ENCODE data around the gene DOCK11. TPM values are rescaled to one million over a fixed set of nuclear protein-coding genes. Genes with fewer than 3 reads are reported as not detected.
"Not testable (repeated sequence)": the region's sequence is repeated elsewhere in the genome, so short reads cannot be mapped to it uniquely, and the experiment has no call there.

Gene DOCK11
- total RNA-seq, 2 experiments from 2014 or later = 62.6 to 66.0 TPM

GRCh38 chrX:118579417-118579816 lies 83.8 kb downstream of the DOCK11 start:
- Mint-ChIP-seq H3K36me3 (ENCODE audit: low read depth) (peaks cover 37% of the 10 kb centered on the region), H3K4me1 (ENCODE audit: low read depth) (no peaks in the 10 kb centered on the region), H3K9me3 (ENCODE audit: insufficient read depth) (no peaks in the 10 kb centered on the region), H3K27ac (no peak overlapping the region), H3K4me3 (no peak overlapping the region), H3K27me3 (ENCODE audit: low read depth) (no peaks in the 10 kb centered on the region)
- DNase-seq (no peak), ATAC-seq (no peak)
- POLR2A ChIA-PET = no interaction called here
- CTCF ChIA-PET = no interaction called here

GRCh38 chrX:118582926-118583325 lies 87.3 kb downstream of the DOCK11 start:
- H3K9me3 Mint-ChIP-seq (ENCODE audit: insufficient read depth); H3K27ac Mint-ChIP-seq; DNase-seq; ATAC-seq; H3K27me3 Mint-ChIP-seq (ENCODE audit: low read depth); CTCF ChIA-PET; POLR2A ChIA-PET; H3K4me3 Mint-ChIP-seq; H3K4me1 Mint-ChIP-seq (ENCODE audit: low read depth): not testable (repeated sequence)
- H3K36me3 Mint-ChIP-seq (ENCODE audit: low read depth) = peaks cover 48% of the 10 kb centered on the region

DNA sequence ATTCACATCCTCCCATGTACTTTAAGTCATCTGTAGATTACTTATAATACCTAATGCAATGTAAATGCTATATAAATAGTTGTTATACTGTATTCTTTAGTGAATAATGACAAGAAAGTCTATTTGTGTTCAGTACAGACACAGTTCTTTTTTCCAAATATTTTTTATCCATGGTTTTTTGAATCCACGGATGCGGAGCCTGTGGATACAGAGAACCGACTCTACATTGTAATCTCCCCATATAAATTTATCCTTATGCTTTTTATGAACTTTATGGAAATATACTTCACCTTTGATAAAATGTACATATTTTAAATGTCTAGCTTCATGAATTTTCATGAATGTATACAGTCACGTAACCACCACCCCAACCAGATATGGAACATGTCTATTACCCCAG lies 88.2 kb downstream of the DOCK11 start:
- H3K4me1 Mint-ChIP-seq (ENCODE audit: low read depth) = no peaks in the 10 kb centered on the region
- H3K27ac Mint-ChIP-seq = no peak overlapping the region
- H3K4me3 Mint-ChIP-seq = no peak overlapping the region
- H3K36me3 Mint-ChIP-seq (ENCODE audit: low read depth) = peaks cover 50% of the 10 kb centered on the region
- CTCF ChIA-PET = no interaction called here
- no peaks in the 10 kb centered on the region for H3K9me3 Mint-ChIP-seq (ENCODE audit: insufficient read depth)
- H3K27me3 Mint-ChIP-seq (ENCODE audit: low read depth) = no peaks in the 10 kb centered on the region
- DNase-seq (no peak), ATAC-seq (no peak)
- POLR2A ChIA-PET = no interaction called here

DNA sequence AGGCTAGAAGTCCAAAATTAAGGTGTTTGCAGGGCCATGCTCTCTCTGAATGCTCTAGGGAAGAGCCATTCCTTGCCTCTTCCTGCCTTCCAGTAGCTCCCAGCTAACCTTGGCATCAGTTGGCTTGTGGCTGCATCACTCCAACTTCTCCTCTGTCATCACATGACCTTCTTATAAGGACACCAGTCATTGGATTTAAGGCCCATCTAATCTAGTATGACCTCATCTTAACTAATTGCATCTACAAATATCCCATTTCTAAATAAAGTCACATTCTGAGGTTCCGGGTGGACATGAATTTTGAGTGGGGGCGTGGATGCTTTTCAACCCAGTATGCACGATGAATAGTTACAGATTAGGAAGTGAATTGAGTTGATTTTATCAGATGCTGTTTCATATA lies 89.7 kb downstream of the DOCK11 start:
- H3K36me3 Mint-ChIP-seq (ENCODE audit: low read depth) = peaks cover 48% of the 10 kb centered on the region
- no peaks in the 10 kb centered on the region for H3K4me1 Mint-ChIP-seq (ENCODE audit: low read depth)
- ChIA-PET CTCF (no interaction called here), POLR2A (no interaction called here)
- ATAC-seq = no peak
- no peak overlapping the region for H3K27ac Mint-ChIP-seq
- H3K4me3 Mint-ChIP-seq = no peak overlapping the region
- H3K27me3 Mint-ChIP-seq (ENCODE audit: low read depth) = no peaks in the 10 kb centered on the region
- DNase-seq = no peak
- no peaks in the 10 kb centered on the region for H3K9me3 Mint-ChIP-seq (ENCODE audit: insufficient read depth)

- CTCF ChIA-PET = interaction anchor here (1.4 kb wide), 1 partner anchor 127 kb away, joined by 3 read pairs; no protein-coding TSS in a partner anchor
- H3K36me3 Mint-ChIP-seq (ENCODE audit: low read depth) = peaks cover 52% of the 10 kb centered on the region
- H3K27ac Mint-ChIP-seq; H3K4me1 Mint-ChIP-seq (ENCODE audit: low read depth); H3K9me3 Mint-ChIP-seq (ENCODE audit: insufficient read depth); POLR2A ChIA-PET; H3K27me3 Mint-ChIP-seq (ENCODE audit: low read depth); ATAC-seq; H3K4me3 Mint-ChIP-seq; DNase-seq: not testable (repeated sequence)
Observed at GRCh38 chrX:118586206-118586605, 90.6 kb downstream of the DOCK11 start.

- ChIA-PET CTCF (no interaction called here), POLR2A (no interaction called here)
- no peak overlapping the region for H3K4me3 Mint-ChIP-seq
- no peaks in the 10 kb centered on the region for H3K27me3 Mint-ChIP-seq (ENCODE audit: low read depth)
- no peak for ATAC-seq
- no peaks in the 10 kb centered on the region for H3K4me1 Mint-ChIP-seq (ENCODE audit: low read depth)
- H3K9me3 Mint-ChIP-seq (ENCODE audit: insufficient read depth) = no peaks in the 10 kb centered on the region
- no peak overlapping the region for H3K27ac Mint-ChIP-seq
- H3K36me3 Mint-ChIP-seq (ENCODE audit: low read depth) = peaks cover 48% of the 10 kb centered on the region
- no peak for DNase-seq
Observed at GRCh38 chrX:118588715-118589114, 93.1 kb downstream of the DOCK11 start.

- CTCF ChIA-PET = no interaction called here
- Mint-ChIP-seq H3K4me3 (no peak overlapping the region), H3K9me3 (ENCODE audit: insufficient read depth) (no peaks in the 10 kb centered on the region), H3K27ac (no peak overlapping the region), H3K27me3 (ENCODE audit: low read depth) (no peaks in the 10 kb centered on the region), H3K36me3 (ENCODE audit: low read depth) (peaks cover 47% of the 10 kb centered on the region), H3K4me1 (ENCODE audit: low read depth) (no peaks in the 10 kb centered on the region)
- POLR2A ChIA-PET = no interaction called here
- DNase-seq (no peak), ATAC-seq (no peak)
Observed at GRCh38 chrX:118589227-118589626, 93.6 kb downstream of the DOCK11 start.

GRCh38 chrX:118593407-118593806 lies 97.8 kb downstream of the DOCK11 start:
- peaks cover 3% of the 10 kb centered on the region for H3K4me1 Mint-ChIP-seq (ENCODE audit: low read depth)
- CTCF ChIA-PET = no interaction called here
- POLR2A ChIA-PET = no interaction called here
- H3K36me3 Mint-ChIP-seq (ENCODE audit: low read depth) = peaks cover 40% of the 10 kb centered on the region
- H3K4me3 Mint-ChIP-seq = no peak overlapping the region
- ATAC-seq (no peak), DNase-seq (no peak)
- no peaks in the 10 kb centered on the region for H3K9me3 Mint-ChIP-seq (ENCODE audit: insufficient read depth)
- H3K27ac Mint-ChIP-seq = no peak overlapping the region
- H3K27me3 Mint-ChIP-seq (ENCODE audit: low read depth) = no peaks in the 10 kb centered on the region

- Mint-ChIP-seq H3K4me1 (ENCODE audit: low read depth) (peaks cover 3% of the 10 kb centered on the region), H3K36me3 (ENCODE audit: low read depth) (peaks cover 41% of the 10 kb centered on the region), H3K9me3 (ENCODE audit: insufficient read depth) (no peaks in the 10 kb centered on the region), H3K4me3 (no peak overlapping the region), H3K27ac (no peak overlapping the region), H3K27me3 (ENCODE audit: low read depth) (no peaks in the 10 kb centered on the region)
- ATAC-seq (no peak), DNase-seq (no peak)
- ChIA-PET POLR2A (no interaction called here), CTCF (no interaction called here)
Observed at GRCh38 chrX:118594697-118595420, 99.2 kb downstream of the DOCK11 start.

- H3K27ac Mint-ChIP-seq = no peak overlapping the region
- H3K9me3 Mint-ChIP-seq (ENCODE audit: insufficient read depth) = no peaks in the 10 kb centered on the region
- H3K4me3 Mint-ChIP-seq = no peak overlapping the region
- peaks cover 3% of the 10 kb centered on the region for H3K4me1 Mint-ChIP-seq (ENCODE audit: low read depth)
- ATAC-seq (no peak), DNase-seq (no peak)
- POLR2A ChIA-PET = no interaction called here
- H3K27me3 Mint-ChIP-seq (ENCODE audit: low read depth) = no peaks in the 10 kb centered on the region
- H3K36me3 Mint-ChIP-seq (ENCODE audit: low read depth) = peaks cover 38% of the 10 kb centered on the region
- CTCF ChIA-PET = no interaction called here
Observed at GRCh38 chrX:118595501-118596042, 100.0 kb downstream of the DOCK11 start.

GRCh38 chrX:118596390-118596789 lies 100.8 kb downstream of the DOCK11 start:
- no peak for ATAC-seq
- DNase-seq = no peak
- POLR2A ChIA-PET = no interaction called here
- Mint-ChIP-seq H3K27me3 (ENCODE audit: low read depth) (no peaks in the 10 kb centered on the region), H3K4me1 (ENCODE audit: low read depth) (peaks cover 3% of the 10 kb centered on the region), H3K27ac (no peak overlapping the region), H3K9me3 (ENCODE audit: insufficient read depth) (no peaks in the 10 kb centered on the region), H3K36me3 (ENCODE audit: low read depth) (peaks cover 34% of the 10 kb centered on the region), H3K4me3 (no peak overlapping the region)
- CTCF ChIA-PET = no interaction called here

DNA sequence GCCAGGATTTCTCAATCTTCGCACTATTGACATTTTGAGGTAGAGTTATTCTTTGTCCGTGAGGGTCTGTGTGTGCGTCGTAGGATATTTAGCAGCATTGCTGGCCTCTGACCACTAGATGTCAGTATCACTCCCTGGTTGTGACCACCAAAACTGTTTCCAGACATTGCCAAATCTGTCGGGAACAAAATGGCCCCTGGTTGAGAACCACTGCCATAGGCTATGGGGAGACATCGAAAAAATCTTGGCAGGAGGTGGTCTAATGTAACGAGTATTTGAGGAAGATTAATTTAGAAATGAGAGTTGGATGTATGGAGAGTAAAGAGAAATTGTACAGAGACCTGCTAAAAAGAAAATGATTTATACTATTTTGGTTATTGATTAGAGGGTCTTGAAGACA lies 108.4 kb downstream of the DOCK11 start:
- ChIA-PET CTCF (no interaction called here), POLR2A (no interaction called here)
- Mint-ChIP-seq H3K4me3 (no peak overlapping the region), H3K27ac (no peak overlapping the region), H3K36me3 (ENCODE audit: low read depth) (peaks cover 33% of the 10 kb centered on the region), H3K4me1 (ENCODE audit: low read depth) (peaks cover 4% of the 10 kb centered on the region), H3K9me3 (ENCODE audit: insufficient read depth) (no peaks in the 10 kb centered on the region), H3K27me3 (ENCODE audit: low read depth) (no peaks in the 10 kb centered on the region)
- ATAC-seq (no peak), DNase-seq (peak; percentile 34)

GRCh38 chrX:118612290-118612689 lies 116.7 kb downstream of the DOCK11 start:
- H3K9me3 Mint-ChIP-seq (ENCODE audit: insufficient read depth) = no peaks in the 10 kb centered on the region
- no peak overlapping the region for H3K4me3 Mint-ChIP-seq
- no peaks in the 10 kb centered on the region for H3K4me1 Mint-ChIP-seq (ENCODE audit: low read depth)
- H3K27me3 Mint-ChIP-seq (ENCODE audit: low read depth) = no peaks in the 10 kb centered on the region
- no peak for DNase-seq
- ATAC-seq = no peak
- H3K36me3 Mint-ChIP-seq (ENCODE audit: low read depth) = peaks cover 50% of the 10 kb centered on the region
- no peak overlapping the region for H3K27ac Mint-ChIP-seq
- POLR2A ChIA-PET = no interaction called here
- CTCF ChIA-PET = interaction anchor here (1.7 kb wide), 2 partner anchors 11 to 15 kb away, joined by 4 to 6 read pairs; no protein-coding TSS in a partner anchor

Data from activated CD8-positive, alpha-beta T cell treated with anti-CD3 and anti-CD28 coated beads, Interleukin-2, amount 10 ng/mL, durations not matched to agents 7 days and 5 days (primary cell).